ENCODE results near the gene AXIN2.

AXIN2 gene

DNA sequence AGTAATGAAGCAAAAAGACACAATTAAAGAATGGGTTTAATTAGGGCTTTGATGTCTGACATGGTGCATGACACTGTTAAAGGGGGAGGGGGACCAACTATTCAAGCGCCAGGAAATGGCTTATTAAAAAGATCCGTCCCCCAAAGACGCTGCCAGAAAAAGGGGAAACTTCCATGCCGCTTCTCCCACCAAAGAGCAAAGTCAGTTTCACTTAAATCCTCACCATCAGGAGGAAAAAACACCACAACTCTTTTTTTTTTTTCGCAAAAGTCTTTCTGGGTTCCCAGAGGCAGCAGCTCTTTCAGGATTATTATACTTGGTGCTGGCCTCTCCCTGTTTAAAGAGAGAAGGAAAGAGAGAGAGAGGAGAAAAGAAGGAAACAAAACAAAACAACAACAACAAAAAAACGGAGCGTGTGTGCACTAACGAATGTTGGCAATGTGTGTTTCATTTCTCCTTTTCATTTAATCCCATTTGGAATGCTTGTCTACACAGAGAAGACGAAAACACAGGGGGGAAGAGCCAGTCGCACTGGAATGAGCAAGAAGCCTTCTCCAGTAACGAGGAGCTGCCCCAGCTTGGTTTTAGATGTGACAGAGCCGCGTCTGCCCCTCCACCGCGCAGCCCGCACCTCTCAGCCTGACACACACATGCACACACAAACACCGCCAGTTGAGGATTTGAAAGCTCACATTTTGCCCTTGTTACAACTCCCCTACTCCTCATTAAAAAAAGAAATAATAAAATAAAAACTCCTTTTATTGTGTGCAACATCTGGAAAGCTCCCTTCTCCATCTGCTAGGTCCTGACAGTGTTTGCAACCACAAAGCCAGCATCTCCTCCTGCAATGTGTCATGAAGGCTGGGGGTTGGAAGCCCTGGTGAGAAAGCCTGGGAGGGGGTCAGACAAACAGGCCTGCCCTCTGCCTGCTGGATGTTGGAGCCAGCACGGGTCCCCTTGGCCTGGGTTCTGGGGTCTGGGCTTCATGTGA, 32.7 kb upstream of the AXIN2 start:
- Histone ChIP-seq H3K4me1 (ENCODE audit: control insufficient read depth, insufficient read depth, low read length, poor library complexity, severe bottlenecking) (peaks cover 12% of the 10 kb centered on the region), H3K36me3 (ENCODE audit: control insufficient read depth, insufficient read depth, low read length) (no peaks in the 10 kb centered on the region), H3K4me3 (ENCODE audit: extremely low read depth, insufficient read depth, low read length, poor library complexity, severe bottlenecking) (peak overlapping the region; percentile 5), H3K9me3 (ENCODE audit: control insufficient read depth, low read length) (no peaks in the 10 kb centered on the region), H3K27ac (ENCODE audit: low read depth, low read length, severe bottlenecking) (peak overlapping the region; percentile 45)
- 8 to 11% methylated on average over 8 to 11 of the region's 18 CpGs for WGBS, 2 experiments (ENCODE audit: insufficient coverage in 2 of 2)

GRCh38 chr17:65593092-65593854, 31.8 kb upstream of the AXIN2 start:
- H3K27ac ChIP-seq (ENCODE audit: low read depth, low read length, severe bottlenecking): peak overlapping the region; percentile 45
- H3K36me3 ChIP-seq (ENCODE audit: control insufficient read depth, insufficient read depth, low read length): no peaks in the 10 kb centered on the region
- H3K9me3 ChIP-seq (ENCODE audit: control insufficient read depth, low read length): no peaks in the 10 kb centered on the region
- 40% methylated on average over 12 to 13 of the region's 19 CpGs for WGBS, 2 experiments (ENCODE audit: insufficient coverage in 2 of 2)
- peaks cover 12% of the 10 kb centered on the region for H3K4me1 ChIP-seq (ENCODE audit: control insufficient read depth, insufficient read depth, low read length, poor library complexity, severe bottlenecking)
- H3K4me3 ChIP-seq (ENCODE audit: extremely low read depth, insufficient read depth, low read length, poor library complexity, severe bottlenecking): no peak overlapping the region

- H3K9me3 ChIP-seq (ENCODE audit: control insufficient read depth, low read length): no peaks in the 10 kb centered on the region
- H3K4me3 ChIP-seq (ENCODE audit: extremely low read depth, insufficient read depth, low read length, poor library complexity, severe bottlenecking): no peak overlapping the region
- WGBS, 2 experiments (ENCODE audit: insufficient coverage in 2 of 2): 74 to 93% methylated on average over 4 to 6 of the region's 7 CpGs
- H3K4me1 ChIP-seq (ENCODE audit: control insufficient read depth, insufficient read depth, low read length, poor library complexity, severe bottlenecking): peaks cover 12% of the 10 kb centered on the region
- no peak overlapping the region for H3K27ac ChIP-seq (ENCODE audit: low read depth, low read length, severe bottlenecking)
- H3K36me3 ChIP-seq (ENCODE audit: control insufficient read depth, insufficient read depth, low read length): no peaks in the 10 kb centered on the region
These were observed 30.9 kb upstream of the AXIN2 start for GRCh38 chr17:65592125-65592965.

- Histone ChIP-seq H3K4me3 (ENCODE audit: extremely low read depth, insufficient read depth, low read length, poor library complexity, severe bottlenecking) (no peak overlapping the region), H3K9me3 (ENCODE audit: control insufficient read depth, low read length) (no peaks in the 10 kb centered on the region), H3K27ac (ENCODE audit: low read depth, low read length, severe bottlenecking) (no peak overlapping the region), H3K36me3 (ENCODE audit: control insufficient read depth, insufficient read depth, low read length) (no peaks in the 10 kb centered on the region), H3K4me1 (ENCODE audit: control insufficient read depth, insufficient read depth, low read length, poor library complexity, severe bottlenecking) (peaks cover 7% of the 10 kb centered on the region)
- 94 to 100% methylated on average over 4 to 5 of the region's 5 CpGs for WGBS, 2 experiments (ENCODE audit: insufficient coverage in 2 of 2)
These were observed 27.9 kb upstream of the AXIN2 start for GRCh38 chr17:65589321-65589720.

DNA sequence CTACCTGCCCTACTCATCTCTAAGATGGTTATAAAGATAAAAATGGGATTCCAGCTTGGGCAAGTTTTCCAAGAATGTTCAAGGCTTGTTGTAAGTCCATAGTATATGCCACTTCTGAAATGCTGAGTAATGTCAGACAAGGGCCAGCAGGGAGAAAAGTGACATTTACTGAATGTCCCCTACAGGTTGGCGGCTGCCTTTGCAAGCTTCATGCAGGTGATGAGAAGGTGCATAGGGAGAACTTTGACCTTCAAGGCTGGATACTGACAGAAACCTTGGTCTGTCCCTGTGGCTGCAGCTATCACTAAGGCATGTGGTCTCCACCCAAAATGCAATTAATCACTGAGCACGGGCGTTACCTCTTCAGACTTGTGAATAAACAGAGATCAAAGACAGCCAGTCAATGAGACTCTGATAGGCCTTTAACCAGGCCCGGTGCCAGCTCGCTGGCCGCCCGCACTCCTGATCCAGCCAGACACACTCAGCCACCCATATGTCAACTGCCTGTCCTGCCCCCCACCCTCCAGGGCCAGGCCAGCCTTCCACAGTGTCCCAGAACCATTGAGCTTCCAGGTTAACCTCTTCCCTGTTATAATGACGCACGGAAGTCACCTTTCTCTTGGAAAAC, 26.8 kb upstream of the AXIN2 start:
- H3K27ac ChIP-seq (ENCODE audit: low read depth, low read length, severe bottlenecking): no peak overlapping the region
- no peaks in the 10 kb centered on the region for H3K36me3 ChIP-seq (ENCODE audit: control insufficient read depth, insufficient read depth, low read length)
- H3K4me1 ChIP-seq (ENCODE audit: control insufficient read depth, insufficient read depth, low read length, poor library complexity, severe bottlenecking): no peaks in the 10 kb centered on the region
- H3K4me3 ChIP-seq (ENCODE audit: extremely low read depth, insufficient read depth, low read length, poor library complexity, severe bottlenecking): no peak overlapping the region
- H3K9me3 ChIP-seq (ENCODE audit: control insufficient read depth, low read length): no peaks in the 10 kb centered on the region
- 92 to 95% methylated on average over 9 of the region's 9 CpGs for WGBS, 2 experiments (ENCODE audit: insufficient coverage in 2 of 2)

DNA sequence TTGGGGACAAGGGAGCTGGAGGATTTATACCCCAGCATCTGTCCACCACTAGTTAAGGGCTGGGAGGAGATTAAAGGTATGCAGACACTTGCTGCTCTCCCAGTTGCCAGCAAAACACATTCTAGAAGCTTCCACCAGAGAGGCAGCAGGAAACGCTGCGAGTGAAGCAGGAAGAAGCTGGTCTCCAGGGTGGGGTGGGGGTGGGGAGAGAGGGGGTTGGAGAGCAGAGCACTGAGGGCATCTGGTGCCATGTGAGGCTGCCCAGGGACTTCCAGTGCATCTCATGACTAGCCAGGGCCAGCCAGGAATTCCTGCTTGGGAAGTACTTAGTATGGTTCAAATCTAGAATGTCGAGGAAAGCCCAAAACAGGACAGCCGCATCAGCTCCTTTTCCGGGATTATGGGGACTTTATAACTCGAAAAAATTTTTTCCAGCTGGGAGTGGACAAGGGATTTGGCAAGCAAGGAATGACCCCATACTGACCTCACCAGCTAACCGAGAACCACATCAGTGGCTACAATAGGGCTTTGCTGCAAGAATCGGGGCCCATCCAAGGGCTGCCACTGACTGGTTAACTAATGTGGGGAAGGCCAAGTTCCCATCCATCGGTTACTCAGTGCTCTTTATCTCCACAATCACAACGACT, 26.2 kb upstream of the AXIN2 start:
- Histone ChIP-seq H3K4me3 (ENCODE audit: extremely low read depth, insufficient read depth, low read length, poor library complexity, severe bottlenecking) (no peak overlapping the region), H3K36me3 (ENCODE audit: control insufficient read depth, insufficient read depth, low read length) (no peaks in the 10 kb centered on the region), H3K27ac (ENCODE audit: low read depth, low read length, severe bottlenecking) (no peak overlapping the region), H3K4me1 (ENCODE audit: control insufficient read depth, insufficient read depth, low read length, poor library complexity, severe bottlenecking) (no peaks in the 10 kb centered on the region), H3K9me3 (ENCODE audit: control insufficient read depth, low read length) (no peaks in the 10 kb centered on the region)
- 93% methylated on average over 4 of the region's 10 CpGs; no CpG with 5 or more reads in 1 of the 2 experiments for WGBS, 2 experiments (ENCODE audit: insufficient coverage in 2 of 2)

- Histone ChIP-seq H3K9me3 (ENCODE audit: control insufficient read depth, low read length) (no peaks in the 10 kb centered on the region), H3K4me3 (ENCODE audit: extremely low read depth, insufficient read depth, low read length, poor library complexity, severe bottlenecking) (no peak overlapping the region), H3K27ac (ENCODE audit: low read depth, low read length, severe bottlenecking) (no peak overlapping the region), H3K36me3 (ENCODE audit: control insufficient read depth, insufficient read depth, low read length) (no peaks in the 10 kb centered on the region), H3K4me1 (ENCODE audit: control insufficient read depth, insufficient read depth, low read length, poor library complexity, severe bottlenecking) (no peaks in the 10 kb centered on the region)
- WGBS, 2 experiments (ENCODE audit: insufficient coverage in 2 of 2): 76 to 80% methylated on average over 6 to 7 of the region's 9 CpGs
These were observed 25.5 kb upstream of the AXIN2 start for GRCh38 chr17:65586899-65587298.

- Histone ChIP-seq H3K9me3 (ENCODE audit: control insufficient read depth, low read length) (no peaks in the 10 kb centered on the region), H3K4me1 (ENCODE audit: control insufficient read depth, insufficient read depth, low read length, poor library complexity, severe bottlenecking) (no peaks in the 10 kb centered on the region), H3K36me3 (ENCODE audit: control insufficient read depth, insufficient read depth, low read length) (no peaks in the 10 kb centered on the region), H3K27ac (ENCODE audit: low read depth, low read length, severe bottlenecking) (no peak overlapping the region), H3K4me3 (ENCODE audit: extremely low read depth, insufficient read depth, low read length, poor library complexity, severe bottlenecking) (no peak overlapping the region)
- WGBS, 2 experiments (ENCODE audit: insufficient coverage in 2 of 2): 92 to 94% methylated on average over 9 to 11 of the region's 12 CpGs
These were observed 23.4 kb upstream of the AXIN2 start for GRCh38 chr17:65584604-65585521.

- no peaks in the 10 kb centered on the region for H3K9me3 ChIP-seq (ENCODE audit: control insufficient read depth, low read length)
- 74 to 82% methylated on average over 7 to 9 of the region's 10 CpGs for WGBS, 2 experiments (ENCODE audit: insufficient coverage in 2 of 2)
- H3K4me1 ChIP-seq (ENCODE audit: control insufficient read depth, insufficient read depth, low read length, poor library complexity, severe bottlenecking): no peaks in the 10 kb centered on the region
- H3K36me3 ChIP-seq (ENCODE audit: control insufficient read depth, insufficient read depth, low read length): no peaks in the 10 kb centered on the region
- no peak overlapping the region for H3K27ac ChIP-seq (ENCODE audit: low read depth, low read length, severe bottlenecking)
- H3K4me3 ChIP-seq (ENCODE audit: extremely low read depth, insufficient read depth, low read length, poor library complexity, severe bottlenecking): no peak overlapping the region
These were observed 22.6 kb upstream of the AXIN2 start for GRCh38 chr17:65583921-65584603.

Data from mesodermal cell (in vitro differentiated cells).